HG03378 (cell line): Measurements from ENCODE around the gene KCTD5.
"Not testable (repeated sequence)": the region's sequence is repeated elsewhere in the genome, so short reads cannot be mapped to it uniquely, and the experiment has no call there.

Experiments
- ATAC-seq: cut with Tn5 transposase; IDR thresholded peaks from one replicate; pipeline ENCODE4 v1.9.1; 2021; ENCODE audit warnings: mild to moderate bottlenecking, moderate library complexity; ENCODE audit not compliant: unreplicated experiment

KCTD5 gene

DNA sequence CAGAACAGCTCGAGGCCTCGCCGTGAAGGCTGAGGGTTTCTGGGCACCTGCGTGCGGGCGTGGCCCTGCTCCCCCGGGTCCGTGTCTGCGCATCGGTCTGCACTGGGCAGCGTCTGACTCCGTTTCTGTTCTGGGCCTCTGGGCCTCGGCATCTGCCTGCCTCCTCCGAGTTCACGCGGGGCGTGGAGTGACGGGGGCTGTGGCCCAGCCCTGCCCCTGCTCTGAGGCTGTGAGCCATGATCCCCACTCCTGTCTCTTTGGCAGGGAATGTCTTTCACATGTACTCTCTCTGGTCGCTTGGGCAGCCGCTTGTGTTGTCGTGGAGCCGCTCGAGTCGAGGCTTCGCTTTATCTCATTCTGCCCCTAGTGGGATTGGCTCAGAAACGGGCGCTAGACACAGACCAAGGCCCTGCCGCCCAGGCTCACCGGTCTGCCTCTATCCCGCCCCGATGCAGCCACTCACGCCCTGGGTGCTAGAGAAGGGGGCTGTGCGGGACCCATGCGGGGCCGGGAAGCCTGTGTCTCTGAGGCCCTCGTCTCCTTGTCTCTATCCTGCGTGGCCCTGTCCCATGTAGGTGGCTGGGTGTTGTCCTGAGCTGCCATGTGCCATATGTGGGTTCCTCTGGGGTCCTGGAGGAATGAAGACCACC is 14.4 kb downstream of the KCTD5 start:
- ATAC-seq = not testable (repeated sequence)

- ATAC-seq = no peak
These were observed 15.2 kb downstream of the KCTD5 start for GRCh38 chr16:2697401-2697948.

- no peak for ATAC-seq
These were observed 16.0 kb downstream of the KCTD5 start for GRCh38 chr16:2698103-2698870.

- ATAC-seq = no peak
These were observed 16.8 kb downstream of the KCTD5 start for GRCh38 chr16:2698965-2699750.

DNA sequence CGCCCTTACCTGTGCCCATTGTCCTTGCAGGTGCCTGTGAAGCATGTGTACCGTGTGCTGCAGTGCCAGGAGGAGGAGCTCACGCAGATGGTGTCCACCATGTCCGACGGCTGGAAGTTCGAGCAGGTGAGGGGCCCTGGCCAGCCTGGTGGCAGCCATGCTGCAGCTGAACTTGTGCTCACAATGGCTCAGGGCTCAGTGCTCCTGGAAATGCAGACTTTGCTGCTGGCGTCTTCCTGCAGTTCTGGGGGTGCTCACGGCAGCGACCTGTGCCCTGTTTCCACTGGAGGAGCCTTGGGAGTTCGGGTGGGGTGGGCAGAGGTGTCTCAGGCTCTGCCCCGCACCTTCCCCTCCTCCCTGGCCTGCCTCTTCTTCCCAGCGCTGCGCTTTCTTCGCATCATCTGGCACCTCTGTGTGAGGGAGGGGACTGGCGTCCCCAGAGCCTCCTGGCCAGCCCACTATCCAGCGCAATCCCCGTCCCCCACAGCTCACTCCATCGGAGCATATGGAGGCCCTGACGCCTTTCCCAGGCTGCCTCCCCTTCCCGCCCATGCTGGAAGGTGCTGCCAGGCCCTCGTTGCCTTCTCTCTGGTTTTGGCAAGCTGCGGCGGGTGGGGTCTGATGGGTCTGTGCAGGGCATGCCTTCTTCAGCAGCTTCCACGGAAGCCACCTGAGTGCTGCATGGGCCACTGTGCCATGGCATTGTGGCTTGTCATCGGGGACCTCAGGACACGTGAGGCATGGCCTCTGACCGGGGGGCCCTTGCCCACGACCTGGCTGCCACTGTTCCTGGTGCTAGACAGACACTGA is 17.7 kb downstream of the KCTD5 start:
- ATAC-seq = no peak

GRCh38 chr16:2700786-2701185 is 18.5 kb downstream of the KCTD5 start:
- no peak for ATAC-seq

- ATAC-seq = no peak
These were observed 18.9 kb downstream of the KCTD5 start for GRCh38 chr16:2701272-2701671.

DNA sequence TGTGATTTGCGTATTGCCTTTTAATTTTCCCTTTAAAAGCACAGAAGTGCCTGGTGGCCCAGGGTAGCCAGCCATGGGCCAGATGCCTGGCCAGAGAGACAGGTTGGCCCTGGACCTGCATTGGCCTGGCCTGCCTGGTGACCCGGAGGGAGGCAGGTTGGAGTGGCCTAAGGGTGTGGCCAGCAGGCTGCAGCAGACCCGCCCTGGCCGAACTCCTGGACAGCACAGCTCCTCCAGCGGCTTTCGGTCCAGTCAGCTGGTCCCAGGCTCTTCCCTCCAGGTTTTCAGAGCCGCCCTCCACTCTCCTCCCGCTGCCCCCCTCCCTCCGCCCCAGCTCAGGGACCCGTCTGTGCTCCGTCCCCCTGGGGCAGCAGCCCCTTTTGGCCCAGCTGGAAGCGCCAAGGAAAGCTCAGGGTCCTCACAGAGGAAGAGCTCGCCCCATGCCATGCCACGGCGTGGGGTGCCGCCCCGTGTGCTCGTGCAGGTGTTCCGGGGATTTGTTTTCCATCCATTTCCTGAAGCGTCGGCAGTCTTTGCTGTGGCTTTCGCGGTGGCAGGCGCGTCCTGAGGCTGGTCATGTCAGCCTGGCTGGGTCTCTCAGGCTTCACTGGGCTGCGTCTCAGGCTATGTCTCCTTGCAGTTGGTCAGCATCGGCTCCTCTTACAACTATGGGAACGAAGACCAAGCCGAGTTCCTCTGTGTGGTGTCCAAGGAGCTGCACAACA is 19.6 kb downstream of the KCTD5 start:
- ATAC-seq = no peak

DNA sequence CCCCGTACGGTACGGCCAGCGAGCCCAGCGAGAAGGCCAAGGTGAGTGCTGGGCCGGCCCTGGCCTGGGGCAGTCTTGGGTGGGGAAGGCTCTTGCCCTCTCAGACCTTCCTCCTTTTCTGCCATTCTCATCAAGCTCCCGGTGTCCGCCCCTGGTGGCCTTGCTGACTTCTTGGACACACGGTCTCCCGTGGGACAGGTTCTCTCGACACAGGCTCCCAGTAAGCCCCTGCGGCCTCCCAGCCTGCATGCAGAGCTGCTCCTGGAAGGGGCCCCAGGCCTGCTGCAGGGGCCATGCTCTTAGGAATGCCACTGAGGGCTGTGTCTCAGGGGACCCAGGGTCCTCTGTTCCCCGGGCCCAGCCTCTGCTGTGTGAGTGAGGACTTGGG is 20.1 kb downstream of the KCTD5 start:
- ATAC-seq = no peak

GRCh38 chr16:2702871-2703745 is 20.8 kb downstream of the KCTD5 start:
- no peak for ATAC-seq

GRCh38 chr16:2704166-2704982 is 22.1 kb downstream of the KCTD5 start:
- ATAC-seq = no peak

DNA sequence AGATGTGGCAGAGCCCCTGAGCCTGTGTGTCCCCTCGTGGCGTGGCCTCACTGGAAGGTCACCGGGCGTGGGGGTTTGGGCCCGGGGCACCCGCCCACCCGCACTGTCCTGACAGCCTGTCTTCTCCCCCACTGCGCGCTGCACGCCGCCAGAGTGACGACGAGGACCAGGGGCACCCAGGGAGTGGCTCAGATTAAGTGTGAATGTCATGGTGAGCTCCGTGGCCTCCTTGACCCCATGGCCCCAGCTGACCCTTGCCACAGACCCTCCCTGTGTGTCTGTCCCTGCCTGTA is 22.6 kb downstream of the KCTD5 start:
- no peak for ATAC-seq

DNA sequence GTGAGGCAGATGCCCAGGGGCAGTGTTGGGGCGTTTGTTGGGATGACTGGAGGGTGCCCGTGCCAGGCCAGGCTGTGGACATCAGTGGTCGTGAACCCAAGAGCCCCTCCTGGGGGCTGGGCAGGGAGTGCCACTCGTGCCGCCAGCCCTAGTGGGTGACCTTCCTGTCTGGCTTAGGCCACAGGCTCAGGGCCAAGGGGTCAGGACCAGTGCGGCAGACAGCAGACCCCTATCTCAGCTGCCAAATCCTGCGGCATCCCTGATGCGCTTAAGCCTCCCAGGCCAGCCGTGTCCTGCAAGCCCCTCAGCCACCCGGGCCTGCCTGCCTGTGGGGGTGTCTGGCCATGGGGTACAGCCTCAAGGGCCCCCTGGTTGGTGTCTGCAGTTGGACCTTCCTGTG is 23.0 kb downstream of the KCTD5 start:
- ATAC-seq = no peak

- no peak for ATAC-seq
These were observed 23.8 kb downstream of the KCTD5 start for GRCh38 chr16:2706085-2706484.

DNA sequence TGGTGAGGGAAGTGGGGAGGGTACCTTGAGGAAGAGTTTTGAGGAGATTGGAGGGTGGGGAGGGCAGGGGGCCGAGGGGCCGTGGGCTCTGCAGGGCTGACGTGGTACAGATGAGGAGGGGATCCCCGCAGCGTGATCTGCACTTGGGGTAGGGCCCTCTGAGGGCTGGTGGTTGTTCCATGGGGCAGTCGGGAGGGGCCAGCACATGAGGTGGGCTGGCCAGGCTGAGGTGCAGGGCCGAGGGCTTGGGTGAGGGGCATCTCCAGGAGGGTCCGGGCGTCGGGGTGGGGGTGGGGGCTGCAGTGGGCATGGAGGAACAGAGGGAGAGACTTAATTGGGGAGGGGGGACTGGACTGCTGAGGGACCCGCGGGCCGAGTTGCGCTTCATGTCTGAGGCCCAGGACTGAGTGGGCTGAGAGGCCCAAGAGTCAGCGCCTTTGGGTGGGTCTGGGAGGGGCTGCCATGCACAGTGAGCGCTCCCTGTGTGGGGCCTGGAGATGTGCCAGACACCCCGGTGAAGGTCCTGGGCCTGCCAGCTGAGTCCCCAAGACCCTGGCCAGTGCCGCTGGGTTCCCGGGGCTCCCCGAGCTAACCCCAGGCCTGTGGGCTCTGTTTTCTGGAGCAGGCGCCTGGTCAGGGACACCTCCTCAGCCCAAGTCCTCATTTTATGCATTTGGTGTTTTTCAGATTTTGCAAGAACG is 24.4 kb downstream of the KCTD5 start:
- no peak for ATAC-seq

- no peak for ATAC-seq
These were observed 25.3 kb downstream of the KCTD5 start for GRCh38 chr16:2707368-2708289.

GRCh38 chr16:2708290-2708639 is 25.9 kb downstream of the KCTD5 start:
- no peak for ATAC-seq
